Lung (tissue), 12 donors: ENCODE data around the gene ZNF827. TPM values are rescaled to one million over a fixed set of nuclear protein-coding genes. Genes with fewer than 3 reads are reported as not detected.
A peak's percentile ranks its signal among the peaks of the same experiment; 100 is the strongest.
"Not testable (repeated sequence)": the region's sequence is repeated elsewhere in the genome, so short reads cannot be mapped to it uniquely, and the experiment has no call there.

Source experiments
- ATAC-seq: fragments of 200-7000 bp; cut with Tn5 transposase; one replicate; pipeline ENCODE4 v1.9.1; 2020; ENCODE audit warnings: moderate number of reproducible peaks; ENCODE audit not compliant: insufficient read depth, low FRiP score
- DNase-seq, 3 donors: peaks; one replicate each; pipeline ENCODE4 v3.0.0-alpha.2; 2013 to 2017
- H3K27ac ChIP-seq, 2 donors: one replicate each; pipeline ENCODE4 v1.5.1; 2013; ENCODE audit warnings: mild to moderate bottlenecking in 2 of 2, moderate library complexity in 2 of 2, control low read depth in 1 of 2, inconsistent platforms in 1 of 2, low read depth in 1 of 2, low read length in 1 of 2
- H3K27me3 ChIP-seq, 3 donors: one replicate each; pipeline ENCODE4 v1.5.1; 2013; ENCODE audit warnings: low read length in 2 of 3; ENCODE audit not compliant: control insufficient read depth in 3 of 3, insufficient read depth in 3 of 3
- H3K36me3 ChIP-seq, 4 donors: one replicate each; pipeline ENCODE4 v1.5.1; 2013; ENCODE audit warnings: low read length in 4 of 4, mild to moderate bottlenecking in 1 of 4, moderate library complexity in 1 of 4; ENCODE audit not compliant: control insufficient read depth in 4 of 4, insufficient read depth in 4 of 4
- H3K4me1 ChIP-seq, 5 donors: one replicate each; pipeline ENCODE4 v1.5.1; 2013; ENCODE audit warnings: low read length in 5 of 5, mild to moderate bottlenecking in 2 of 5, moderate library complexity in 1 of 5; ENCODE audit not compliant: control insufficient read depth in 5 of 5, insufficient read depth in 5 of 5
- H3K4me3 ChIP-seq: one replicate; pipeline ENCODE4 v1.5.1; 2013; ENCODE audit warnings: mild to moderate bottlenecking, control low read depth, moderate library complexity
- H3K9ac ChIP-seq, 2 donors: one replicate each; pipeline ENCODE4 v1.5.1; 2013; ENCODE audit warnings: low read length in 2 of 2, control low read depth in 1 of 2; ENCODE audit not compliant: insufficient read depth in 1 of 2
- H3K9me3 ChIP-seq, 4 donors: one replicate each; pipeline ENCODE4 v1.5.1; 2013; ENCODE audit warnings: low read length in 3 of 4, mild to moderate bottlenecking in 1 of 4, moderate library complexity in 1 of 4; ENCODE audit not compliant: control insufficient read depth in 4 of 4, insufficient read depth in 3 of 4
- CTCF ChIP-seq: IDR thresholded peaks from 2 replicates; pipeline ENCODE4 v1.5.1; 2012; ENCODE audit warnings: mild to moderate bottlenecking; ENCODE audit errors: control extremely low read depth, extremely low read depth
- WGBS, 2 donors: extraction: QIAGEN DNeasy Blood & Tissue Kit; methylation state at CpG; one replicate each; pipeline ENCODE4 v1.1.7; 2013; 5-methylcytosine and 5-hydroxymethylcytosine counted together
- polyA plus RNA-seq, 2 donors: library from polyadenylated mRNA; stranded (reverse); fragments of 200-250 nt; gene quantifications; one replicate each; pipeline ENCODE4 v1.2.1, GENCODE V29; 2013
- total RNA-seq, 2 donors: library from RNA; depleted of rRNA in 1 of 2; stranded (reverse); fragments of >200 nt in 1 of 2; gene quantifications; one replicate each; pipeline ENCODE4 v1.2.1, GENCODE V29; 2014 to 2021
- donor health status: control.
- donor health status: control.
- donor health status: Bipolar disorder and iron deficiency.
- donor health status: healthy.
- donor health status: DM: yes; HTN: yes; CAD: no.

ZNF827 gene
- total and polyA plus RNA-seq, 4 donors = 2.7 to 27.4 (median 8.2) TPM

- ATAC-seq (no peak), DNase-seq (no peak)
- Histone ChIP-seq H3K9me3 (no peaks in the 10 kb centered on the region), H3K27me3 (no peaks in the 10 kb centered on the region), H3K4me3 (no peak overlapping the region), H3K4me1 (no peaks in the 10 kb centered on the region), H3K36me3 (peaks cover 3 to 21% (median 8%) of the 10 kb centered on the region in 4 donors), H3K9ac (no peak overlapping the region), H3K27ac (no peak overlapping the region)
- 89 to 93% methylated on average over 3 of the region's 3 CpGs for WGBS, 2 donors
- TF ChIP-seq CTCF = no peak
These were observed 97.8 kb downstream of the ZNF827 start for GRCh38 chr4:145840801-145841200.

GRCh38 chr4:145840162-145840768 is 98.4 kb downstream of the ZNF827 start:
- WGBS, 2 donors = 63 to 65% methylated on average over 3 of the region's 3 CpGs
- H3K9ac ChIP-seq = no peak overlapping the region
- DNase-seq (peak in 2 of 3 donors; percentile 53 to 65), ATAC-seq (peak; percentile 48)
- no peaks in the 10 kb centered on the region for H3K9me3 ChIP-seq
- no peak overlapping the region for H3K27ac ChIP-seq
- no peak overlapping the region for H3K4me3 ChIP-seq
- H3K4me1 ChIP-seq = no peaks in the 10 kb centered on the region
- no peaks in the 10 kb centered on the region for H3K27me3 ChIP-seq
- peak; percentile 12 for TF ChIP-seq CTCF
- peaks cover 3 to 18% (median 7%) of the 10 kb centered on the region in 4 donors for H3K36me3 ChIP-seq

- WGBS, 2 donors = 81 to 82% methylated on average over 10 of the region's 10 CpGs
- no peak for TF ChIP-seq CTCF
- Histone ChIP-seq H3K4me3 (no peak overlapping the region), H3K4me1 (no peaks in the 10 kb centered on the region), H3K27ac (no peak overlapping the region), H3K27me3 (no peaks in the 10 kb centered on the region), H3K9me3 (no peaks in the 10 kb centered on the region), H3K9ac (no peak overlapping the region), H3K36me3 (peaks cover 0 to 12% (median 5%) of the 10 kb centered on the region in 4 donors)
- ATAC-seq (no peak), DNase-seq (no peak)
These were observed 99.5 kb downstream of the ZNF827 start for GRCh38 chr4:145839151-145839550.

GRCh38 chr4:145832384-145832783 is 106.2 kb downstream of the ZNF827 start:
- 89 to 91% methylated on average over 4 of the region's 4 CpGs for WGBS, 2 donors
- not testable (repeated sequence) for H3K27ac ChIP-seq, H3K9ac ChIP-seq, H3K4me1 ChIP-seq, ATAC-seq, H3K9me3 ChIP-seq, H3K27me3 ChIP-seq, H3K36me3 ChIP-seq, DNase-seq, H3K4me3 ChIP-seq
